Neural crest cell (in vitro differentiated cells): ENCODE measurements around the gene USP4. TPM values are rescaled to one million over a fixed set of nuclear protein-coding genes. Genes with fewer than 3 reads are reported as not detected.

Experiments used
- DNase-seq: peaks from one replicate; pipeline ENCODE4 v3.0.0; 2021; ENCODE audit warnings: low read depth, mixed read lengths, low spot score
- H3K27ac Mint-ChIP-seq: one replicate; pipeline ENCODE4 v1.8.0; 2021; ENCODE audit warnings: mild to moderate bottlenecking, mixed read lengths; ENCODE audit not compliant: unreplicated experiment
- H3K27me3 Mint-ChIP-seq: 2 replicates; pipeline ENCODE4 v1.8.0; 2021; ENCODE audit warnings: low read depth, mild to moderate bottlenecking, mixed read lengths
- H3K36me3 Mint-ChIP-seq: 2 replicates; pipeline ENCODE4 v1.8.0; 2021; ENCODE audit warnings: low read depth, mild to moderate bottlenecking, mixed read lengths
- H3K4me1 Mint-ChIP-seq: 2 replicates; pipeline ENCODE4 v1.8.0; 2021; ENCODE audit warnings: mixed read lengths
- H3K4me3 Mint-ChIP-seq: one replicate; pipeline ENCODE4 v1.8.0; 2021; ENCODE audit warnings: mild to moderate bottlenecking, mixed read lengths
- H3K9me3 Mint-ChIP-seq: 2 replicates; pipeline ENCODE4 v1.8.0; 2021; ENCODE audit warnings: mixed read lengths
- CTCF ChIP-seq: fragments of 200-600 bp; sonication (generic); conservative IDR thresholded peaks from 2 replicates; pipeline ENCODE4 v1.5.0; 2021; ENCODE audit warnings: antibody characterized with exemption, mild to moderate bottlenecking
- total RNA-seq: library from RNA; stranded (reverse); gene quantifications from 2 replicates; pipeline ENCODE4 v1.2.1, GENCODE V29; 2021

USP4 gene
- total RNA-seq, 1 donor from 2014 or later = 41.5 TPM

GRCh38 chr3:49343163-49343562 lies 3.3 kb upstream of the USP4 start:
- H3K4me3 Mint-ChIP-seq = no peak overlapping the region
- H3K4me1 Mint-ChIP-seq = peaks cover 32% of the 10 kb centered on the region
- no peak for TF ChIP-seq CTCF
- H3K27me3 Mint-ChIP-seq = no peaks in the 10 kb centered on the region
- H3K36me3 Mint-ChIP-seq = no peaks in the 10 kb centered on the region
- no peak overlapping the region for H3K27ac Mint-ChIP-seq
- H3K9me3 Mint-ChIP-seq = no peaks in the 10 kb centered on the region
- DNase-seq = no peak

GRCh38 chr3:49341996-49342395 lies 2.1 kb upstream of the USP4 start:
- peaks cover 35% of the 10 kb centered on the region for H3K4me1 Mint-ChIP-seq
- H3K4me3 Mint-ChIP-seq = peak overlapping the region; percentile 72
- TF ChIP-seq CTCF = no peak
- no peaks in the 10 kb centered on the region for H3K9me3 Mint-ChIP-seq
- no peaks in the 10 kb centered on the region for H3K27me3 Mint-ChIP-seq
- H3K27ac Mint-ChIP-seq = no peak overlapping the region
- no peak for DNase-seq
- no peaks in the 10 kb centered on the region for H3K36me3 Mint-ChIP-seq

GRCh38 chr3:49339581-49339940 lies 292 bp downstream of the USP4 start:
- Mint-ChIP-seq H3K4me3 (peak overlapping the region; percentile 97), H3K27ac (peak overlapping the region; percentile 89), H3K27me3 (no peaks in the 10 kb centered on the region), H3K9me3 (no peaks in the 10 kb centered on the region), H3K4me1 (peaks cover 35% of the 10 kb centered on the region), H3K36me3 (no peaks in the 10 kb centered on the region)
- DNase-seq = peak; percentile 40
- TF ChIP-seq CTCF = no peak

GRCh38 chr3:49333916-49334633 lies 5.8 kb downstream of the USP4 start:
- no peak for TF ChIP-seq CTCF
- no peak overlapping the region for H3K27ac Mint-ChIP-seq
- H3K9me3 Mint-ChIP-seq = no peaks in the 10 kb centered on the region
- peaks cover 12% of the 10 kb centered on the region for H3K4me1 Mint-ChIP-seq
- H3K27me3 Mint-ChIP-seq = no peaks in the 10 kb centered on the region
- no peak for DNase-seq
- no peak overlapping the region for H3K4me3 Mint-ChIP-seq
- H3K36me3 Mint-ChIP-seq = no peaks in the 10 kb centered on the region

GRCh38 chr3:49333091-49333490 lies 6.8 kb downstream of the USP4 start:
- no peaks in the 10 kb centered on the region for H3K9me3 Mint-ChIP-seq
- no peak overlapping the region for H3K27ac Mint-ChIP-seq
- TF ChIP-seq CTCF = no peak
- H3K4me3 Mint-ChIP-seq = no peak overlapping the region
- peaks cover 2% of the 10 kb centered on the region for H3K4me1 Mint-ChIP-seq
- H3K27me3 Mint-ChIP-seq = no peaks in the 10 kb centered on the region
- H3K36me3 Mint-ChIP-seq = no peaks in the 10 kb centered on the region
- DNase-seq = no peak
